Measurements from ENCODE around the gene SCN2A. TPM values are rescaled to one million over a fixed set of nuclear protein-coding genes. Genes with fewer than 3 reads are reported as not detected.
A peak's percentile ranks its signal among the peaks of the same experiment; 100 is the strongest.

SCN2A gene
- under 1 TPM in 4 of 6 donors, not detected in 2; 0.04 to 0.27 (median 0.16) TPM for polyA plus RNA-seq (ENCODE audit: low read depth in 6 of 6)

DNA sequence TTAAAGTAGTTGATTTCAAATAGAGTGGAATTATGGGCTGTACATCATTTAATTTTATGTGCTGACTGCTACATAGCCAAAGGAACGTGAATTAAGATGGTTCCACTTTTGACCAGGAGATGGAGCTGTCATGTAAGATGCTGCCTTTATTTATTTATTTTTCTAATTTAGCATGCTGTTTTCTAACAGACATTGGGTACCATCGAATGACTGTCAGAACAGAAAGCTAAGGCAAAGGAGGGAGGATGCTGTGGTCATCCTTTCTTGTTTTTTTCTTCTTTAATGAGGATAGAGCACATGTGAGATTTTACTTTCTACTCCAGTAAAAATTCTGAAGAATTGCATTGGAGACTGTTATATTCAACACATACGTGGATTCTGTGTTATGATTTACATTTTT lies at the start of gene SCN2A:
SCN2A (plus strand) TSS at position 185 of the 400 bp plus-strand sequence. CDS start 56,410 bp downstream, outside the sequence.
- no peaks in the 10 kb centered on the region for H3K36me3 Mint-ChIP-seq
- no peak within 1 kb of the TSS for H3K27ac Mint-ChIP-seq
- H3K4me3 Mint-ChIP-seq: no peak within 1 kb of the TSS
- H3K27me3 Mint-ChIP-seq: peaks cover 13 to 26% (median 22%) of the 10 kb centered on the region in 3 donors
- H3K4me1 Mint-ChIP-seq: no peaks in the 10 kb centered on the region
- DNase-seq: no peak
- no peak for ATAC-seq (ENCODE audit: low read depth in 2 of 2)
- H3K9me3 Mint-ChIP-seq: no peaks in the 10 kb centered on the region

DNA sequence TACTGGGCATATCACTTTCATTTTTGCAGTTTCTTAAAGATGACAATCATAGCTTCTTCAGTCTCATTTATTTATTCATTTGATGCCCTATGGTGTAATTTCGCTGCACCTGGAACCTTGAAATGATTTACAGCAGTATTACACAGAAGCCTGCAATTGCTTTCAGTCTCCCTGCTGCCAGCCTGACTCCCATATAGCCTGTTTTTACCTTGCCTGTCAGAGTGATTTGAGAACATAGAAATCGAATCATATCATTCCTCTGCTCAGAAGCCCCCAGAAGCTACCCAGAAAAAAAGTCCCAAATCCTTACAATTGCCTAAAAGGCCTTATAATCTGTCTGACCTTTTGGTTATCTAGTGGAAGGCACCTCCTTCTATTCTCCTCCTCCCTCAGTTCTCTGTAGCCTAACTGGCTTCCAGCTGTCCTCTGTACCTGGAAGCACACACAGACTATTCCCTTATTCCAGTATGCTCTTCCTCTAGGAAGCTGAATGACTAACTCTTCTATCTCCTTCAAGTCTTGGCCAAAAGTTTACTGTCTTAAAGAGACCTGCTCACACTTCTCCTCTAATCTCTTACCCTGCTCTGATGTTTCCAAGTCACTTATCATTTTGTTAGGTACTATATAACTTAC lies 48.0 kb upstream of the SCN2A start:
- peak overlapping the region in 1 of 8 donors; percentile 26 for H3K4me3 Mint-ChIP-seq
- no peak for DNase-seq
- peaks cover 36 to 44% (median 41%) of the 10 kb centered on the region in 3 donors for H3K4me1 Mint-ChIP-seq
- H3K27ac Mint-ChIP-seq: peak overlapping the region in 1 of 6 donors; percentile 71
- peaks cover 7 to 8% of the 10 kb centered on the region in 2 donors for H3K36me3 Mint-ChIP-seq
- no peaks in the 10 kb centered on the region for H3K27me3 Mint-ChIP-seq
- no peaks in the 10 kb centered on the region for H3K9me3 Mint-ChIP-seq
- no peak for ATAC-seq (ENCODE audit: low read depth in 2 of 2)

GRCh38 chr2:165192729-165193128 lies 46.5 kb upstream of the SCN2A start:
- Mint-ChIP-seq H3K27me3 (no peaks in the 10 kb centered on the region), H3K36me3 (peaks cover 0 to 8% of the 10 kb centered on the region in 2 donors), H3K4me3 (peak overlapping the region in 6 of 8 donors; percentile 52 to 81 (median 68)), H3K9me3 (no peaks in the 10 kb centered on the region), H3K4me1 (peaks cover 46 to 52% (median 48%) of the 10 kb centered on the region in 3 donors), H3K27ac (peak overlapping the region in 4 of 6 donors; percentile 49 to 87 (median 74))
- peak; percentile 45 to 49 for ATAC-seq (ENCODE audit: low read depth in 2 of 2)
- DNase-seq: no peak

GRCh38 chr2:165193178-165193777 lies 45.9 kb upstream of the SCN2A start:
- peak overlapping the region in 7 of 8 donors; percentile 52 to 81 (median 66) for H3K4me3 Mint-ChIP-seq
- no peaks in the 10 kb centered on the region for H3K9me3 Mint-ChIP-seq
- H3K27me3 Mint-ChIP-seq: no peaks in the 10 kb centered on the region
- peaks cover 46 to 53% (median 51%) of the 10 kb centered on the region in 3 donors for H3K4me1 Mint-ChIP-seq
- H3K36me3 Mint-ChIP-seq: peaks cover 0 to 8% of the 10 kb centered on the region in 2 donors
- peak overlapping the region; percentile 49 to 94 (median 86) for H3K27ac Mint-ChIP-seq
- ATAC-seq (ENCODE audit: low read depth in 2 of 2) (peak; percentile 95), DNase-seq (peak; percentile 72)

DNA sequence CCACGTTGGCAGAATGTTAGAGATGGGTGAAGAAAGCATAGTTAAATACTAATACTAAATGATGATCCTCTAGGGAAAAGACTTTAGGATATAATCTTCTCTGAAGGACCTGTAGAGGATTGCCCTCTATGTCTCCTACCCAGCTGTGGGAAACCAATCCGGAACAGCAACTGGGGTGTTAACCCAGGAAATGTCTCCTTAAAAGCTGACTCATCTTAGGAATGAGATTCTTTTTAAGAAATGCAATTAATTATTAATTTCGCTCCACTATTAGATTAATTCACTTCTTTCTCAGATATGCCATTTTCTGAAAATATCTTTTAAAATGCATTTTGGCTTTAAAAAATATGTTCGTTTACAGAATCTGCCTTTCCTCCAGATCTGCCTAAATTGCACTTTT lies 42.8 kb upstream of the SCN2A start:
- Mint-ChIP-seq H3K4me3 (no peak overlapping the region), H3K9me3 (no peaks in the 10 kb centered on the region), H3K27ac (no peak overlapping the region), H3K27me3 (no peaks in the 10 kb centered on the region), H3K36me3 (peaks cover 0 to 8% of the 10 kb centered on the region in 2 donors), H3K4me1 (peaks cover 44 to 57% (median 56%) of the 10 kb centered on the region in 3 donors)
- no peak for ATAC-seq (ENCODE audit: low read depth in 2 of 2)
- no peak for DNase-seq

- ATAC-seq (ENCODE audit: low read depth in 2 of 2) (no peak), DNase-seq (no peak)
- Mint-ChIP-seq H3K36me3 (peaks cover 0 to 8% of the 10 kb centered on the region in 2 donors), H3K4me3 (peak overlapping the region in 6 of 8 donors; percentile 3 to 70 (median 38)), H3K27me3 (no peaks in the 10 kb centered on the region), H3K9me3 (no peaks in the 10 kb centered on the region), H3K27ac (peak overlapping the region in 1 of 6 donors; percentile 94), H3K4me1 (peaks cover 44 to 65% (median 64%) of the 10 kb centered on the region in 3 donors)
Observed at GRCh38 chr2:165197346-165197745, 41.9 kb upstream of the SCN2A start.

GRCh38 chr2:165198181-165198580 lies 41.0 kb upstream of the SCN2A start:
- Mint-ChIP-seq H3K9me3 (no peaks in the 10 kb centered on the region), H3K36me3 (peaks cover 0 to 8% of the 10 kb centered on the region in 2 donors), H3K27ac (peak overlapping the region in 1 of 6 donors; percentile 20), H3K4me1 (peaks cover 37 to 60% (median 57%) of the 10 kb centered on the region in 3 donors), H3K27me3 (no peaks in the 10 kb centered on the region), H3K4me3 (peak overlapping the region in 2 of 8 donors; percentile 12 to 14)
- DNase-seq (no peak), ATAC-seq (ENCODE audit: low read depth in 2 of 2) (no peak)

- H3K27ac Mint-ChIP-seq: peak overlapping the region in 2 of 6 donors; percentile 22 to 44
- H3K27me3 Mint-ChIP-seq: no peaks in the 10 kb centered on the region
- H3K9me3 Mint-ChIP-seq: no peaks in the 10 kb centered on the region
- H3K4me3 Mint-ChIP-seq: peak overlapping the region in 7 of 8 donors; percentile 10 to 83 (median 74)
- ATAC-seq (ENCODE audit: low read depth in 2 of 2) (no peak), DNase-seq (no peak)
- no peaks in the 10 kb centered on the region for H3K36me3 Mint-ChIP-seq
- peaks cover 10 to 34% (median 33%) of the 10 kb centered on the region in 3 donors for H3K4me1 Mint-ChIP-seq
Observed at GRCh38 chr2:165202239-165202638, 37.0 kb upstream of the SCN2A start.

DNA sequence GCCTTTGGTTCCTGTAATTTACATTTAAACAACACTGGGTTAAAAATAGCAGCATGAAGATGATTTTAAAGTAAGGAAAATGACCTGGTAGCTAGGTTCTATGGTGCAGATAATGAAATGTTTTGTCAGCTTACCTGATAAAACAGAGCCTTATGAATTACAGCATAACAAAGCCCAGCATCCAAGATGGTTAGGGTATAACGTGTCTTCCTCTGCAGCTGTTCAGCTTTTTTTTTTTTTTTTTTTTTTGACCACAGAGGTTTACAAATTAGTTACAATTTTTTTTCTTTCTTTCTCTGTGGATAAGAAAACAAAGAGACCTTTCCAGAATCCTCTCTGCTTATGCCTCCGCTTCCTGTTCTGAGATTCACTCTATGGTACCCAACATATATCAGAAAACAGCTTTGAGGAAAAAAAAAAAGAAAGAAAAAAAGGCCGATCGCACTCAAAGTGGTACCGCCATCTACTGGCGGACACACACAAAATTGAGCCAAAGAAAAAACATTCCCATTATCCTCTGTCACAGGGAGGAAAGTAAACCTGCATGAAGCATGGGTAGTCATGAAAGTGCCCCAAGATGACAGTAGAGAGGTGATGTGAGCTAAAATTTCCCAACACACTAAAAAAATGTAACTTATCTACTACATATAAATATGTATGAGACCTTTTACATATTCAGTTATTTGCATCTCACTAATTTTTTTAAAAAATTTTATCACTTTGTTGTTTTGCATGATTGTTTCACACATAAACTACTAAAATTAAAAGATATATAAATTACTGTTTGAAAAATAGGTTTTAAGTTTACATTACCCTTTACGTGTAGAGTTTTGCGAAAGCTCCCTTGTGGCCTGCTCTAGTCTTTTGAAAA lies 35.3 kb upstream of the SCN2A start, which contains the start of gene SCN3A:
SCN3A (minus strand) TSS at position 362 of the 871 bp plus-strand sequence. CDS start 27,656 bp downstream, outside the sequence.
- DNase-seq: peak; percentile 53
- Mint-ChIP-seq H3K4me1 (peaks cover 7 to 27% (median 27%) of the 10 kb centered on the region in 3 donors), H3K36me3 (no peaks in the 10 kb centered on the region), H3K4me3 (peak within 1 kb of the TSS; percentile 72 to 94 (median 83)), H3K27me3 (no peaks in the 10 kb centered on the region), H3K9me3 (no peaks in the 10 kb centered on the region), H3K27ac (peak within 1 kb of the TSS; percentile 39 to 96 (median 60))
- ATAC-seq (ENCODE audit: low read depth in 2 of 2): peak; percentile 72 to 77

GRCh38 chr2:165205865-165206264 lies 33.3 kb upstream of the SCN2A start:
- Mint-ChIP-seq H3K27me3 (no peaks in the 10 kb centered on the region), H3K36me3 (no peaks in the 10 kb centered on the region), H3K4me1 (peaks cover 7 to 22% (median 22%) of the 10 kb centered on the region in 3 donors), H3K27ac (peak overlapping the region in 1 of 6 donors; percentile 69), H3K4me3 (peak overlapping the region in 1 of 8 donors; percentile 25), H3K9me3 (no peaks in the 10 kb centered on the region)
- DNase-seq (no peak), ATAC-seq (ENCODE audit: low read depth in 2 of 2) (no peak)

GRCh38 chr2:165208094-165208493 lies 31.1 kb upstream of the SCN2A start:
- peaks cover 0 to 2% (median 1%) of the 10 kb centered on the region in 3 donors for H3K27me3 Mint-ChIP-seq
- H3K9me3 Mint-ChIP-seq: no peaks in the 10 kb centered on the region
- H3K4me3 Mint-ChIP-seq: no peak overlapping the region
- DNase-seq (no peak), ATAC-seq (ENCODE audit: low read depth in 2 of 2) (no peak)
- peaks cover 0 to 6% (median 5%) of the 10 kb centered on the region in 3 donors for H3K4me1 Mint-ChIP-seq
- H3K27ac Mint-ChIP-seq: no peak overlapping the region
- H3K36me3 Mint-ChIP-seq: no peaks in the 10 kb centered on the region

DNA sequence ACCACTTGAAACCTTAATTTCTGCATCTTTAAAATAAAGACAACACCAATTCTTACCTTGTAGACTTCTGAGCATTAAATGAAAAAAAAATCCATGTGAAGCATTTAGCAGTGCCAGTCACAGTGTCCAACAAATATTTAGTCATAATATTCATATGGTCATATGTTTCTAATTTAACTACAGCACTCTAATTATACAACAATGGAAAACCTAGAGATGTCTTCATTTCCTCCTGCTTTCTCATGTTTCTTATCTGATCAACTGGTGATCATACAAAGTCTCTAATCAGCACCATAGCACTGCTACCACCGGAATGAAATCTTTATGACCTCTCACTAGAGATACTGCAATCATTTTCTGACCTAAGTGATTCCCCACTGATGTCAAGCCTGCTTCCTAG lies 25.1 kb upstream of the SCN2A start:
- Mint-ChIP-seq H3K4me1 (no peaks in the 10 kb centered on the region), H3K36me3 (no peaks in the 10 kb centered on the region), H3K27me3 (peaks cover 7 to 20% (median 10%) of the 10 kb centered on the region in 3 donors), H3K9me3 (peaks cover 0 to 2% (median 0%) of the 10 kb centered on the region in 7 donors), H3K27ac (no peak overlapping the region), H3K4me3 (no peak overlapping the region)
- DNase-seq (no peak), ATAC-seq (ENCODE audit: low read depth in 2 of 2) (no peak)

DNA sequence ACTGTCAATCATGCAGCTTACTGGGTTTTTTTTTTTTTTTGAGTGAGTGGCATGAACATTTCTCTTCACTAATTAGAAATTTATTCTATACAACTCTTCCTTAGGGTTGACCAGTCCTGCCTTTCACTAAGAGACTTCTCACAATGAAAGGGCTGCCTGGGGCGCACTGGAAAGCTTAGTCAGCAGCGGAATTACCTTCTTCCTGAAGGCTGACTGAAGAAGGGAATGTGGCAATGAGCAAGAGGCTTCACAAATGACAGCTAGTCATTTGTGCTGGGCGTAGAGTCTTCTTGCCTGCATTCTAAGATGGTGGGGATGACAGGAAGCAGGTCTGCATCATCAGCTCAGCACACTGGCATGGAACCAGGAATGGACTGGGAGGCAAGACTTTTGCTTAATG lies 19.7 kb upstream of the SCN2A start:
- no peaks in the 10 kb centered on the region for H3K4me1 Mint-ChIP-seq
- no peaks in the 10 kb centered on the region for H3K36me3 Mint-ChIP-seq
- H3K27ac Mint-ChIP-seq: no peak overlapping the region
- DNase-seq: no peak
- ATAC-seq (ENCODE audit: low read depth in 2 of 2): no peak
- peaks cover 5 to 18% (median 7%) of the 10 kb centered on the region in 3 donors for H3K27me3 Mint-ChIP-seq
- H3K4me3 Mint-ChIP-seq: no peak overlapping the region
- peaks cover 0 to 5% (median 0%) of the 10 kb centered on the region in 7 donors for H3K9me3 Mint-ChIP-seq
